Right hindlimb (tissue), 1 donor: ENCODE data around the gene NFKB1.
"Not testable (repeated sequence)": the region's sequence is repeated elsewhere in the genome, so short reads cannot be mapped to it uniquely, and the experiment has no call there.

Experiments
- DNase-seq: peaks from one replicate; pipeline ENCODE4 v3.0.0-alpha.2; 2018

The NFKB1 gene

GRCh38 chr4:102534845-102535244 lies 33.7 kb downstream of the NFKB1 start:
- DNase-seq, result no peak

DNA sequence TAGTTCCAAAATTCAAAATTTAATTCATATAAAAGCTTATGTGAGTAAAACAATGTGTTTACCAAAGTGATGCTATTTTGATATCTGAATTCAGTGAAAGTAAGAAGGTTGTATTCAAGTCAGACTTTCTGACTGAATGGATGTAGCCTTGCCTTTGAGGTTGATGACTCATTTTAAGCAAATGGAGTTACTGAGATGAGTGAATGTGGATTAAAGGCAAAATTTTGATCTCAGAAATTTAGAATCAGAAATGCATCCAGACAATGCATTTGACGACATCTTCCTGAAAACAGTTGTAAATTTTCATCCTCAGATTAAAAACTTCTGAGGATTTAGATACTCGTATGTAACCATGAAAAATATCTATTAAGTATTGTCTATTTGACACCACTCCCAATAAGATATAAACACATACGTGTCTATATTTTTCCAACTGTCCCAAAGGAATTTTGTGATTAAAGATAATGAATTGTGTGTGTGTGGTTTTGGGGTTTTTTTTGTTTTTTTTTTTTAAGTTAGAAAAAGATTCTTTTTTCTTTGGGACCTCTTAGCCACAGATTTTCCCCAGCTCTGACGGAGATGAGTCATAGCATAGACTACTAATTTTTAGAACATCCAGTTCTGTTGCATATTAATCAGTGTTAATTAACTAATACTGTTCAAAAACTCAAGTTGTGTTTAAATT lies 34.4 kb downstream of the NFKB1 start:
- no peak for DNase-seq

GRCh38 chr4:102536768-102537167 lies 35.6 kb downstream of the NFKB1 start:
- DNase-seq, result no peak

DNA sequence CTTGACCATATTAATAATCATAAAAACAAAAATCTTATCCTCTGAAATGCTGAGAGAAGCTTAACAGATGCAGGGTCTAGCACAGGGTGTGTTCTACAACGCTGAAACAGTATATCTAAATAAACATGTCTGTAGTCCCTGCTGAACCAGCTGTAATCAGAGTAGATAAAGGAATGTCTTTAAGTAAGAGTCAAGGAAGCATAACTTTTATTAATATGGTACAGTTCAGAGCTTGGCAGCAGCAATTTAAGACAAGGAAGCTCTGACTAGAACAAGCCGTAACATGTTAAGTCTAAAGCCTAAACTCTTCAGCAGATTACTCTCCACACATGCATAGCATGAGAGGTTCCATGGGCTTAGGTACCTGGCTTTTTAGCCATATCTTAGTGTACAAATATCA lies 36.1 kb downstream of the NFKB1 start:
- DNase-seq, result no peak

DNA sequence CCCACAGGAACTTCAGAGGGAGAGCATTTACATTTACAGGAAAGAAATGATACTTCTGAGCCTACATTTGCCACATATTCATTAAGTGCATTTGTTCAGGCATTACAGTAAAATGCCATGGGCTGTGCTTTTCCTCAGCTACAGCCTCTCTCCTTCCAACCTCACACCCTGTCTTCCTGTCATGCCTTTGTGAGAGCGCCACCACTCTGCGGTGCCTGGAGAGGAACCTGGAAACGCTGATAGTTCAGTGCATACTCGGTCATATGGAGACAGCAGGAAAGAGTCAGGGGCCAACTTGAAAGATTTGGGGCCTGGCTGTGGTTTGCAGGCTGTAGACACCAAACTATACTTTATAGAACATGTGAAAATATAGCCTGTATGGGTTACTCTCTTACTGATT lies 40.5 kb downstream of the NFKB1 start:
- no peak for DNase-seq

DNA sequence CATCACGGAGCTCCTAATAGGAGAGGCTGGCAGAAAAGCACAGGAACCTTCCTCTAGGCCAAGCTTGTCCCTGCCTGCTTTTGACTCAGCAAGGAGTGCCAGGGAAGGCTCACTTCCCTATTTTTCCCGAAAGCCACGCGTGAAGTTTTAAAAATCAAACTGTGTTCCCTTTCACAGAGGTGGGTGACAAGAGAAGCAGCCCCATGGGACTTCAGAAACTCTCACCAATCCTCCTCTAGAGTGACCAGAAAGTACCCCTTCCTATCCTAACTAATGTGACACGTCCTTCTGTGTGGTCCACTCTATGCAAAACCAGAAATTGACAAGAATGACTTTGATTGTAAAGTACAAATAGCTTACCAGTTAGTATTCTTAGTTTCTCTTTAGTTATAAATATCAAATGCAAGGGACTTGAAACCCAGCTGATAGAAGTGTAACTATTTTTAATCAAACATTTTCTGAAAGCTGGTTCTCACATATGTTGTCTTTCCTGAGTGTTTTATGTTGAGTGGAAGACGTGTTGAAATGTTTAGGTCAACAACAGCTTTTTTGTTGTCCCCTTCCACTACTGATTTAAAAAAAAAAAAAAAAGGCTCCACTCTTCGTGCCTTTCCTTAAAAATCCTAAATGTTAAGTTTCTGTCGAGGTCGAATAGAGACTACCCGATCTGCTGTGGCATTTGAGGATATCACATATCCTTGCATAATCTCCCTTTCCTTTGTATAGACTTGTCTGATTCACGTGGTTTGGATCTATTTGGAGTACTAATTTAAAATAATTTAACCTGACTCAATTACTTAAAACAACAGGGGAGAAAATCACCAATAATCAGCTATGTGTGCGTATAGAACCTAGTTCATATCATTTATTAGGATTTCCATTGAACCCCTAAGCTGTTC lies 42.1 kb downstream of the NFKB1 start:
- DNase-seq, result no peak

GRCh38 chr4:102546635-102547034 lies 45.5 kb downstream of the NFKB1 start:
- DNase-seq, result no peak

- DNase-seq, result no peak
Measured at GRCh38 chr4:102547973-102548372, 46.8 kb downstream of the NFKB1 start.

DNA sequence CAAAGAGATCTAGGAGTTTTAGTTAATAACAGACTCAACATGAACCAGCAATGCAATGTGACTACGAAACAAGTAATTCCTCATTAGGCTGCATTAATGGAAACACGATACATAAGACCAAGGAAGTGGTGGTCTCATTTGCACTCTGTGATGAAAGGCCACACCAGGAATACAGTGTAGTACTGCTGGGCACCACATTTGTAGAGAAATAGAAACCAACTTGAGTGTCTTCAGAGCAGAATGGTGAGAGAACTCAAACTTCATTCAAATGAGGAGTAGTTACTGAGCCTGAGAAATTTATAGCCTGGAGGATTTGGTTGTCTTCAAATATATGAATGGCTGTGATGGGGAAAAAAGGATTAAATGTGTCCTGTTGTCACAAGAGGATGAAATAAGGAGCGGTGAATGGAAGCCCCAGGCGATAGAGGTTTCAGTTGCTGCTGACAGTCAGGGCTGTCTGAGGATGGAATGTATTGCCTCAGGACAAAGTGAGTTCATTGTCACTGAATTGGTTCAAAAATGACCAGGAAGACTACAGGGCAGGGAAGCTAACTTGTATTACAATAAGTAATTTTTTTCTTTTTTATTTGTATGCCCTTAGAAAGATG lies 50.9 kb downstream of the NFKB1 start:
- DNase-seq, result no peak

DNA sequence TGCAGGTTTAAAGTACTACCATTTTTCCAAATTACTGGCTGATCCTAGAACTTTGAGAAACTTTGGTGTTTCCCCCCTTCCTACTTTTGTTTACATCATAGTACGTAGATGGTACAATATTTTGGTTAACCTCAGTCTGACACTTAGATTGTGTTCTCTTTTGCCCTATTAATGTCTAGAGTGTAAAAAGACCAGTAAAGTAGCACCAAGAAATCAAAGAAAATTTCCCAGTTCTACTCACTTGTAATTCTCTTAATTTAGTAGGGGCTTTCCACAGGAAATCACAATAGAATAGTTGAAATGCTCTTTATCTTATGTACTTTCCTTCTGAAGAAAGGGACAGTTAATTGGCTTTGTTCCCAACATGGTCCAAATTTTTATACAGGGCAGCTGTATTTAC lies 51.6 kb downstream of the NFKB1 start:
- DNase-seq, result no peak

GRCh38 chr4:102553982-102554381 lies 52.8 kb downstream of the NFKB1 start:
- DNase-seq, result no peak

GRCh38 chr4:102554482-102554881 lies 53.3 kb downstream of the NFKB1 start:
- DNase-seq, result peak; percentile 59

- DNase-seq, result no peak
Measured at GRCh38 chr4:102554992-102555391, 53.8 kb downstream of the NFKB1 start.

GRCh38 chr4:102557636-102558035 lies 56.5 kb downstream of the NFKB1 start:
- DNase-seq, result no peak

GRCh38 chr4:102560115-102560514 lies 59.0 kb downstream of the NFKB1 start:
- DNase-seq, result no peak

DNA sequence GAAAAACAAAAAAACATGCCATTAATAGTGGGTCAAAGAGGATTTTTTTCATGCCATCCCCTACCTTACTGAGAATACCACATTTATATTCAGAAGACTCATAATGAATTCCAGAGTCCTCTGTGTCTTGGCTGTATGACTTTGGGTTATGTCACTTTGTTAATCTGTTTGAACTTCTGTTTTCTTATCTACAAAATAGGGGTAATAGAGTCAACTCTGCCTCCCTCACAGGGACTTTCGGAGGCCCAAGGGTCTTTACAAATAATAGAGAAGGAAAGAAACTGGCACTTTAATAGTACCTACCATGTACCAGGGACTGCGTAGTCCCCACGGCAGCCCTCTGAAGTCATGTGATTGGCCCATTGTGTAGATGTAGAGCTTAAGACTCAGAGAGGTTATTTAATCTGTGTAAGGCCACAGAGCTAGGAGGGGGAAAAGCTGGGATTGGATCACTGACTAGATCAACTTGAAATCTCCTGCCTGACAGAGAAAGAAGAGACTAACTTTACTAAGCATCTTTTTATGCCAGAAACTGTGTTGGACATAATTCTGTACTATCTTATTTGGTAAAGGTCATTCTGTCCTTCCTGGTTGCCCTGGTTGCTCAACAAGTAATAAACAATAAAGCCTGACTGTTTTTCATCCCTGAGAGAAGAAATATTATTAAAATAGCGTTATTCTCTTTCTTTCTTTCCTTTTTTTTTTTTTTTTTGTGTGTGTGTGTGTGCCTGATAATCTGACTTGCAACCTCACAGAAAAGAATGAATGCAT lies 59.6 kb downstream of the NFKB1 start:
- DNase-seq, result no peak

- no peak for DNase-seq
Measured at GRCh38 chr4:102563000-102563399, 61.8 kb downstream of the NFKB1 start.

- DNase-seq, result no peak
Measured at GRCh38 chr4:102564399-102565059, 63.4 kb downstream of the NFKB1 start.

DNA sequence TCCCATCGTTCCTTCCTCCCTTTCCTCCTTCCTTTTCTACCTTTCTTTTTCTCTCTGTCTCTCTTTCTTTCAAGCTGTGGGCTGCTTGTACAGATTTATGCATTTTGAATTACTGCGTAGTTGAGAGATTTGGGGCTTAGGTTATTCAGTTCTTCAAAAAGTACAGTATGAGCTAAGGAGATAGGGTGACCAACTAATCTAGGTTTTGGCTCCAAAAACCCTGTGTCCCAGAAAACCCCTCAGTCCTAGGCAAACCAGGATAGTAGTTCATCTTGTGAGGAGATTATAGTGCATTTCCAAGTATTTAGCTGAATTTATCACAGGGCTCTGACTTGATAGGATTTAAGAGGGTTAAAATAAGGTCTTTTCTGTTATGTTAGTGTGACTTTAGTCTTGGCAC lies 64.5 kb downstream of the NFKB1 start:
- DNase-seq, result no peak

- DNase-seq, result no peak
Measured at GRCh38 chr4:102566426-102566825, 65.3 kb downstream of the NFKB1 start.

DNA sequence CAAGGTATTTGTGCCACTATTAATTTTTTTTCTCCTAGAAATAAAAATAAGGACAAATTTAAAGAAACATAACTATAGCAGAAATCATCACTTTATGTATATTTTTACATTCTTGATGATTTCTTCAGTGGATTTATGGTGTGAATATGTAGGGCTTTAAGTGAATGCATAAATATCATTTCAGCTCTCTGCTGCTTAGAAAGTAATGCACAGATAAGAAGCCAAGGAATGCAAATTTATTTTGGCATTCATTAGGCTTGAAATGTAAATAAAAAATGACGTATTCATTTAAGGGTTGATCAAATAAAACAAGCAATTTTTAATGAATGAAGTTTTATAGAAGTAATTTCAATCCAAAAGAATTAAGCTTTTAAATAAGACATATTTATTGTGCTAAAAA lies 66.3 kb downstream of the NFKB1 start:
- DNase-seq, result no peak

- DNase-seq, result no peak
Measured at GRCh38 chr4:102569200-102569599, 68.0 kb downstream of the NFKB1 start.

- DNase-seq, result not testable (repeated sequence)
Measured at GRCh38 chr4:102570211-102570610, 69.1 kb downstream of the NFKB1 start.
